Neural cell (in vitro differentiated cells): ENCODE data around the gene TYMP.
"Not testable (repeated sequence)": the region's sequence is repeated elsewhere in the genome, so short reads cannot be mapped to it uniquely, and the experiment has no call there.

Source experiments
- EZH2 ChIP-seq: fragments of 200-600, 300-800 bp; shearing (Covaris generic), sonication (generic); IDR thresholded peaks from 2 replicates; pipeline ENCODE4 v1.6.1; 2014; ENCODE audit warnings: antibody characterized with exemption, low read length, borderline replicate concordance, mild to moderate bottlenecking; ENCODE audit not compliant: insufficient read depth, poor library complexity, severe bottlenecking
- POLR2AphosphoS5 ChIP-seq: IDR thresholded peaks from 2 replicates; pipeline ENCODE4 v1.6.1; 2012
- TAF1 ChIP-seq: IDR thresholded peaks from 2 replicates; pipeline ENCODE4 v1.6.1; 2012; ENCODE audit warnings: low read depth
- TF ChIP-seq, protein P1 (sequence below): IDR thresholded peaks from 2 replicates; pipeline ENCODE4 v1.6.1; 2012; ENCODE audit warnings: borderline replicate concordance
- TF ChIP-seq, protein P2 (sequence below): fragments of 450-650 bp; IDR thresholded peaks from 2 replicates; pipeline ENCODE4 v1.5.1; 2014; ENCODE audit warnings: antibody characterized with exemption, mild to moderate bottlenecking, moderate library complexity; ENCODE audit not compliant: poor library complexity, severe bottlenecking

DNA sequence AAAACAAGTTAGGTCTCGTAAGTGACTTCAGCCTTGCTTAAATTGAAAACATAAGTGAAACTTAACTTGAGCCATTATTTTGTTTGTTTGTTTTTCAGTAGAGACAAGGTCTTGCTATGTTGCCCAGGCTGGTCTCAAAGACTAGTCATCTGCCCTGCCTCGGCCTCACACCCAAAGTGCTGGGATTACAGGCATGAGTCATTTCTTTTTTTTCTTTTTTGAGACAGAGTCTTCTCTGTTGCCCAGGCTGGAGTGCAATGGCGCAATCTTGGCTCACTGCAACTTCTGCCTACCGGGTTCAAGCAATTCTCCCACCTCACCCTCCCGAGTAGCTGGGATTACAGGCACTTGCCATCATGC, 11.8 kb upstream of the TYMP start:
- TF ChIP-seq POLR2AphosphoS5, EZH2, TAF1: not testable (repeated sequence)
- TF ChIP-seq, protein P1, sequence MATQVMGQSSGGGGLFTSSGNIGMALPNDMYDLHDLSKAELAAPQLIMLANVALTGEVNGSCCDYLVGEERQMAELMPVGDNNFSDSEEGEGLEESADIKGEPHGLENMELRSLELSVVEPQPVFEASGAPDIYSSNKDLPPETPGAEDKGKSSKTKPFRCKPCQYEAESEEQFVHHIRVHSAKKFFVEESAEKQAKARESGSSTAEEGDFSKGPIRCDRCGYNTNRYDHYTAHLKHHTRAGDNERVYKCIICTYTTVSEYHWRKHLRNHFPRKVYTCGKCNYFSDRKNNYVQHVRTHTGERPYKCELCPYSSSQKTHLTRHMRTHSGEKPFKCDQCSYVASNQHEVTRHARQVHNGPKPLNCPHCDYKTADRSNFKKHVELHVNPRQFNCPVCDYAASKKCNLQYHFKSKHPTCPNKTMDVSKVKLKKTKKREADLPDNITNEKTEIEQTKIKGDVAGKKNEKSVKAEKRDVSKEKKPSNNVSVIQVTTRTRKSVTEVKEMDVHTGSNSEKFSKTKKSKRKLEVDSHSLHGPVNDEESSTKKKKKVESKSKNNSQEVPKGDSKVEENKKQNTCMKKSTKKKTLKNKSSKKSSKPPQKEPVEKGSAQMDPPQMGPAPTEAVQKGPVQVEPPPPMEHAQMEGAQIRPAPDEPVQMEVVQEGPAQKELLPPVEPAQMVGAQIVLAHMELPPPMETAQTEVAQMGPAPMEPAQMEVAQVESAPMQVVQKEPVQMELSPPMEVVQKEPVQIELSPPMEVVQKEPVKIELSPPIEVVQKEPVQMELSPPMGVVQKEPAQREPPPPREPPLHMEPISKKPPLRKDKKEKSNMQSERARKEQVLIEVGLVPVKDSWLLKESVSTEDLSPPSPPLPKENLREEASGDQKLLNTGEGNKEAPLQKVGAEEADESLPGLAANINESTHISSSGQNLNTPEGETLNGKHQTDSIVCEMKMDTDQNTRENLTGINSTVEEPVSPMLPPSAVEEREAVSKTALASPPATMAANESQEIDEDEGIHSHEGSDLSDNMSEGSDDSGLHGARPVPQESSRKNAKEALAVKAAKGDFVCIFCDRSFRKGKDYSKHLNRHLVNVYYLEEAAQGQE = not testable (repeated sequence)
- TF ChIP-seq, protein P2, sequence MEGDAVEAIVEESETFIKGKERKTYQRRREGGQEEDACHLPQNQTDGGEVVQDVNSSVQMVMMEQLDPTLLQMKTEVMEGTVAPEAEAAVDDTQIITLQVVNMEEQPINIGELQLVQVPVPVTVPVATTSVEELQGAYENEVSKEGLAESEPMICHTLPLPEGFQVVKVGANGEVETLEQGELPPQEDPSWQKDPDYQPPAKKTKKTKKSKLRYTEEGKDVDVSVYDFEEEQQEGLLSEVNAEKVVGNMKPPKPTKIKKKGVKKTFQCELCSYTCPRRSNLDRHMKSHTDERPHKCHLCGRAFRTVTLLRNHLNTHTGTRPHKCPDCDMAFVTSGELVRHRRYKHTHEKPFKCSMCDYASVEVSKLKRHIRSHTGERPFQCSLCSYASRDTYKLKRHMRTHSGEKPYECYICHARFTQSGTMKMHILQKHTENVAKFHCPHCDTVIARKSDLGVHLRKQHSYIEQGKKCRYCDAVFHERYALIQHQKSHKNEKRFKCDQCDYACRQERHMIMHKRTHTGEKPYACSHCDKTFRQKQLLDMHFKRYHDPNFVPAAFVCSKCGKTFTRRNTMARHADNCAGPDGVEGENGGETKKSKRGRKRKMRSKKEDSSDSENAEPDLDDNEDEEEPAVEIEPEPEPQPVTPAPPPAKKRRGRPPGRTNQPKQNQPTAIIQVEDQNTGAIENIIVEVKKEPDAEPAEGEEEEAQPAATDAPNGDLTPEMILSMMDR = not testable (repeated sequence)
